H9 (cell line): ENCODE data around the gene CYP2A7. TPM values are rescaled to one million over a fixed set of nuclear protein-coding genes. Genes with fewer than 3 reads are reported as not detected.
"Not testable (repeated sequence)": the region's sequence is repeated elsewhere in the genome, so short reads cannot be mapped to it uniquely, and the experiment has no call there.

ENCODE experiments used
- DNase-seq: peaks from one replicate; pipeline ENCODE4 v3.0.0-alpha.2; 2017
- H2AFZ ChIP-seq: one replicate; pipeline ENCODE4 v1.6.1; 2013; ENCODE audit warnings: mild to moderate bottlenecking, low read length, control low read depth, moderate library complexity
- H2AK5ac ChIP-seq: 2 replicates; pipeline ENCODE4 v1.6.1; 2013; ENCODE audit warnings: low read length, control low read depth, mixed read lengths; ENCODE audit not compliant: insufficient read length
- H2BK120ac ChIP-seq: one replicate; pipeline ENCODE4 v1.6.1; 2013; ENCODE audit warnings: low read depth, mild to moderate bottlenecking, low read length, control low read depth, inconsistent platforms; ENCODE audit not compliant: poor library complexity, severe bottlenecking
- H2BK12ac ChIP-seq: 2 replicates; pipeline ENCODE4 v1.6.1; 2013; ENCODE audit warnings: low read length, control low read depth, mixed read lengths, low read depth; ENCODE audit not compliant: insufficient read length
- H2BK15ac ChIP-seq: 2 replicates; pipeline ENCODE4 v1.6.1; 2013; ENCODE audit warnings: low read depth, low read length, control low read depth
- H2BK20ac ChIP-seq: one replicate; pipeline ENCODE4 v1.6.1; 2013; ENCODE audit warnings: low read depth, mild to moderate bottlenecking, low read length, control low read depth, inconsistent platforms; ENCODE audit not compliant: poor library complexity, severe bottlenecking
- H2BK5ac ChIP-seq: 2 replicates; pipeline ENCODE4 v1.6.1; 2013; ENCODE audit warnings: low read length, control low read depth, mixed read lengths; ENCODE audit not compliant: insufficient read length
- H3K14ac ChIP-seq: 2 replicates; pipeline ENCODE4 v1.6.1; 2013; ENCODE audit warnings: low read length, control low read depth; ENCODE audit not compliant: insufficient read depth
- H3K18ac ChIP-seq: 2 replicates; pipeline ENCODE4 v1.6.1; 2013; ENCODE audit warnings: low read depth, mild to moderate bottlenecking, mixed read lengths, low read length, control low read depth; ENCODE audit not compliant: insufficient read length
- H3K23ac ChIP-seq: 2 replicates; pipeline ENCODE4 v1.6.1; 2013; ENCODE audit warnings: low read length, control low read depth, mixed read lengths, low read depth; ENCODE audit not compliant: insufficient read length
- H3K23me2 ChIP-seq: 2 replicates; pipeline ENCODE4 v1.6.1; 2013; ENCODE audit warnings: low read depth, mild to moderate bottlenecking, mixed read lengths, low read length, control low read depth; ENCODE audit not compliant: insufficient read length, poor library complexity, severe bottlenecking
- H3K27ac ChIP-seq: 2 replicates; pipeline ENCODE4 v1.5.1; 2013; ENCODE audit warnings: low read length, control low read depth, mixed read lengths, low read depth; ENCODE audit not compliant: insufficient read length
- H3K27me3 ChIP-seq: 2 replicates; pipeline ENCODE4 v1.6.1; 2013; ENCODE audit warnings: low read length, control low read depth, inconsistent platforms; ENCODE audit not compliant: insufficient read depth
- H3K4ac ChIP-seq: 2 replicates; pipeline ENCODE4 v1.6.1; 2013; ENCODE audit warnings: low read depth, mild to moderate bottlenecking, control low read depth, inconsistent platforms, low read length, moderate library complexity
- H3K4me1 ChIP-seq: 2 replicates; pipeline ENCODE4 v1.6.1; 2013; ENCODE audit warnings: low read length, control low read depth, inconsistent platforms; ENCODE audit not compliant: insufficient read depth
- H3K4me2 ChIP-seq: 2 replicates; pipeline ENCODE4 v1.6.1; 2013; ENCODE audit warnings: low read length, control low read depth, mixed read lengths; ENCODE audit not compliant: insufficient read length, insufficient read depth
- H3K56ac ChIP-seq: 2 replicates; pipeline ENCODE4 v1.6.1; 2013; ENCODE audit warnings: low read depth, mild to moderate bottlenecking, mixed read lengths, low read length, control low read depth; ENCODE audit not compliant: insufficient read length
- H3K79me1 ChIP-seq: 2 replicates; pipeline ENCODE4 v1.6.1; 2013; ENCODE audit warnings: low read depth, mild to moderate bottlenecking, moderate library complexity, low read length, control low read depth, inconsistent platforms; ENCODE audit not compliant: insufficient read depth, poor library complexity, severe bottlenecking
- H3K79me2 ChIP-seq: 2 replicates; pipeline ENCODE4 v1.6.1; 2013; ENCODE audit warnings: low read length, control low read depth, inconsistent platforms; ENCODE audit not compliant: insufficient read depth
- H3K9ac ChIP-seq: 2 replicates; pipeline ENCODE4 v1.6.1; 2013; ENCODE audit warnings: low read length, control low read depth, mixed read lengths; ENCODE audit not compliant: insufficient read length; ENCODE audit errors: extremely low read depth
- H3K9me3 ChIP-seq: one replicate; pipeline ENCODE4 v1.6.1; 2013; ENCODE audit warnings: low read depth, low read length, inconsistent platforms; ENCODE audit not compliant: control insufficient read depth
- H3T11ph ChIP-seq: one replicate; pipeline ENCODE4 v1.6.1; 2013; ENCODE audit warnings: mild to moderate bottlenecking, low read length, control low read depth, inconsistent platforms
- H4K20me1 ChIP-seq: one replicate; pipeline ENCODE4 v1.6.1; 2013; ENCODE audit not compliant: control insufficient read depth, insufficient read length, insufficient read depth
- H4K5ac ChIP-seq: 2 replicates; pipeline ENCODE4 v1.6.1; 2013; ENCODE audit warnings: low read depth, mild to moderate bottlenecking, mixed read lengths, low read length, control low read depth; ENCODE audit not compliant: insufficient read length
- H4K8ac ChIP-seq: replicated peaks from 2 replicates; pipeline ENCODE4 v1.6.1; 2013; ENCODE audit warnings: low read length, control low read depth, mixed read lengths, low read depth; ENCODE audit not compliant: insufficient read length
- H4K91ac ChIP-seq: 2 replicates; pipeline ENCODE4 v1.6.1; 2013; ENCODE audit warnings: low read depth, mild to moderate bottlenecking, moderate library complexity, mixed read lengths, low read length, control low read depth; ENCODE audit not compliant: insufficient read length
- H3K27ac Mint-ChIP-seq, 3 experiments: 2 replicates in 2 of 3; 3 replicates in 1 of 3; pipeline ENCODE4 v1.8.0; 2020 to 2021; ENCODE audit warnings: mixed read lengths in 3 of 3, mild to moderate bottlenecking in 1 of 3, moderate library complexity in 1 of 3
- H3K27me3 Mint-ChIP-seq: 2 replicates; pipeline ENCODE4 v1.8.0; 2021; ENCODE audit warnings: low read depth, mild to moderate bottlenecking, moderate library complexity, mixed read lengths
- H3K36me3 Mint-ChIP-seq, 3 experiments: 2 replicates in 2 of 3; 3 replicates in 1 of 3; pipeline ENCODE4 v1.8.0; 2020 to 2021; ENCODE audit warnings: low read depth in 3 of 3, mixed read lengths in 3 of 3; ENCODE audit not compliant: insufficient read depth in 1 of 3
- H3K4me1 Mint-ChIP-seq, 2 experiments: 2 replicates each; pipeline ENCODE4 v1.8.0; 2020; ENCODE audit warnings: mixed read lengths in 2 of 2
- H3K4me3 Mint-ChIP-seq, 2 experiments: 2 replicates in 1 of 2; 3 replicates in 1 of 2; pipeline ENCODE4 v1.8.0; 2020 to 2021; ENCODE audit warnings: mild to moderate bottlenecking in 2 of 2, mixed read lengths in 2 of 2, moderate library complexity in 1 of 2
- H3K9me3 Mint-ChIP-seq, 2 experiments: 2 replicates in 1 of 2; 3 replicates in 1 of 2; pipeline ENCODE4 v1.8.0; 2020; ENCODE audit warnings: mild to moderate bottlenecking in 2 of 2, mixed read lengths in 2 of 2, moderate library complexity in 1 of 2
- WGBS: extraction: QIAGEN DNeasy Blood & Tissue Kit; methylation state at CpG from one replicate; pipeline ENCODE4 v1.1.7; 2013; ENCODE audit warnings: missing lambda C conversion rate, low lambda C conversion rate, mixed read lengths; ENCODE audit not compliant: insufficient read length; ENCODE audit errors: extremely low coverage; 5-methylcytosine and 5-hydroxymethylcytosine counted together
- total RNA-seq: library from RNA; stranded (reverse); gene quantifications from 2 replicates; pipeline ENCODE4 v1.2.1, GENCODE V29; 2021

Gene CYP2A7
- total RNA-seq, 1 experiment from 2014 or later: not detected

- H4K8ac ChIP-seq, H3K4me1 ChIP-seq, H2AFZ ChIP-seq, H3K14ac ChIP-seq, H2AK5ac ChIP-seq, H2BK5ac ChIP-seq, H3K36me3 Mint-ChIP-seq, H2BK12ac ChIP-seq, H3K79me1 ChIP-seq, H3K4me3 Mint-ChIP-seq, DNase-seq, H3K4ac ChIP-seq, H3K23me2 ChIP-seq, H4K5ac ChIP-seq, H3K27ac Mint-ChIP-seq, H3K23ac ChIP-seq, H2BK120ac ChIP-seq, H3K9ac ChIP-seq, H3K4me2 ChIP-seq, H2BK20ac ChIP-seq, H3K27me3 ChIP-seq, H3K18ac ChIP-seq, H3K56ac ChIP-seq, H4K20me1 ChIP-seq, H2BK15ac ChIP-seq, H3K27ac ChIP-seq, H3K9me3 Mint-ChIP-seq, H4K91ac ChIP-seq, H3K79me2 ChIP-seq, H3K9me3 ChIP-seq, H3T11ph ChIP-seq: not testable (repeated sequence)
- Mint-ChIP-seq H3K27me3 (peaks cover 67% of the 10 kb centered on the region), H3K4me1 (peaks cover 5 to 17% of the 10 kb centered on the region in 2 experiments)
- WGBS: no CpG with 5 or more reads among the region's 3 CpGs
These were observed 31.8 kb downstream of the CYP2A7 start, which contains the start of gene CYP2A6 for GRCh38 chr19:40850277-40850676. CYP2A6 (minus strand) TSS chr19:40850447; CDS start chr19:40850426, 21 bp downstream.

GRCh38 chr19:40846722-40847121 lies 35.3 kb downstream of the CYP2A7 start:
- H2BK120ac ChIP-seq, H2AFZ ChIP-seq, H2BK20ac ChIP-seq, H3K4ac ChIP-seq, H3K4me1 ChIP-seq, DNase-seq, H4K20me1 ChIP-seq, H3K23me2 ChIP-seq, H3K9me3 ChIP-seq, H3K23ac ChIP-seq, H3K4me2 ChIP-seq, H3K56ac ChIP-seq, H3K18ac ChIP-seq, H4K91ac ChIP-seq, H3K27ac Mint-ChIP-seq, H3K9ac ChIP-seq, H3T11ph ChIP-seq, H2BK15ac ChIP-seq, H3K4me3 Mint-ChIP-seq, H3K27ac ChIP-seq, H2BK12ac ChIP-seq, H3K9me3 Mint-ChIP-seq, H4K8ac ChIP-seq, H3K27me3 ChIP-seq, H3K36me3 Mint-ChIP-seq, H4K5ac ChIP-seq, H2BK5ac ChIP-seq, H3K79me1 ChIP-seq, H3K14ac ChIP-seq, H3K79me2 ChIP-seq, H2AK5ac ChIP-seq: not testable (repeated sequence)
- no CpG with 5 or more reads among the region's 8 CpGs for WGBS
- Mint-ChIP-seq H3K4me1 (peaks cover 16 to 30% of the 10 kb centered on the region in 2 experiments), H3K27me3 (peaks cover 78% of the 10 kb centered on the region)
